SK-N-MC (cell line): ENCODE measurements around the gene APOL1.

ENCODE experiments used
- EZH2 ChIP-seq: fragments of 200-600 bp; sonication (generic); IDR thresholded peaks from one replicate; pipeline ENCODE4 v1.6.1; 2017; ENCODE audit warnings: antibody characterized with exemption
- FOXP2 ChIP-seq: optimal IDR thresholded peaks from 2 replicates; pipeline ENCODE3; 2011; ENCODE audit warnings: mild to moderate bottlenecking, moderate library complexity; ENCODE audit not compliant: insufficient read depth; ENCODE audit errors: extremely low read length, control extremely low read depth
- POLR2AphosphoS5 ChIP-seq: IDR thresholded peaks from 2 replicates; pipeline ENCODE4 v1.6.1; 2012; ENCODE audit warnings: mild to moderate bottlenecking, low read depth, low read length, borderline replicate concordance

- no peak for TF ChIP-seq POLR2AphosphoS5
- TF ChIP-seq FOXP2 = no peak
- no peak for TF ChIP-seq EZH2
These were observed 19.1 kb upstream of the APOL1 start for GRCh38 chr22:36233796-36234195.
